Heart left ventricle (tissue), 16 donors: ENCODE data around the gene DPP10. TPM values are rescaled to one million over a fixed set of nuclear protein-coding genes. Genes with fewer than 3 reads are reported as not detected.

ENCODE experiments used
- ATAC-seq, 4 donors: fragments of 200-7000 bp; cut with Tn5 transposase; one replicate each; pipeline ENCODE4 v1.9.1; 2020 to 2022; ENCODE audit warnings: moderate library complexity in 4 of 4, mild to moderate bottlenecking in 3 of 4, moderate number of reproducible peaks in 1 of 4
- DNase-seq, 5 donors: peaks; one replicate each; pipeline ENCODE4 v3.0.0-alpha.2; 2020
- H3K27ac ChIP-seq, 12 donors: fragments of 200-600 bp; sonication (generic) in 4 of 12; one replicate each; pipeline versions ENCODE4 v1.5.0 to v1.8.0; 2016 to 2022; ENCODE audit warnings: mild to moderate bottlenecking in 2 of 12
- H3K27me3 ChIP-seq, 9 donors: fragments of 200-600 bp; sonication (generic) in 2 of 9; one replicate each; pipeline versions ENCODE4 v1.5.1 to v1.8.0; 2016 to 2022; ENCODE audit warnings: mild to moderate bottlenecking in 3 of 9
- H3K36me3 ChIP-seq, 9 donors: fragments of 200-600 bp; sonication (generic) in 2 of 9; one replicate each; pipeline versions ENCODE4 v1.5.0 to v1.8.0; 2018 to 2022; ENCODE audit warnings: mild to moderate bottlenecking in 2 of 9
- H3K4me1 ChIP-seq, 12 donors: fragments of 200-600 bp; sonication (generic) in 4 of 12; one replicate each; pipeline versions ENCODE4 v1.5.0 to v1.8.0; 2016 to 2022; ENCODE audit warnings: mild to moderate bottlenecking in 3 of 12
- H3K4me3 ChIP-seq, 12 donors: fragments of 200-600 bp; sonication (generic) in 4 of 12; one replicate each; pipeline versions ENCODE4 v1.5.0 to v1.8.0; 2017 to 2022; ENCODE audit warnings: mild to moderate bottlenecking in 9 of 12, moderate library complexity in 4 of 12
- H3K9me3 ChIP-seq, 12 donors: fragments of 200-600 bp; sonication (generic) in 4 of 12; one replicate each; pipeline versions ENCODE4 v1.5.0 to v1.8.0; 2016 to 2022; ENCODE audit warnings: mild to moderate bottlenecking in 1 of 12
- POLR2A ChIP-seq, 2 donors: fragments of 450-650 bp; IDR thresholded peaks; one replicate each; pipeline ENCODE4 v1.6.1; 2017; ENCODE audit warnings: antibody characterized with exemption in 2 of 2, mild to moderate bottlenecking in 2 of 2, moderate library complexity in 2 of 2
- WGBS, 4 donors: extraction: QIAGEN DNeasy Blood & Tissue Kit in 2 of 4; methylation state at CpG; one replicate each; pipeline versions ENCODE4 v1.1.5 to v1.1.7; 2013 to 2018; 5-methylcytosine and 5-hydroxymethylcytosine counted together
- intact Hi-C, 10 donors: fragments of 100-400 bp; cut with DNase I; formaldehyde crosslinking; loops; one replicate each; pipeline versions ENCODE4 v1.11.1 to v1.14.2; 2022
- polyA plus RNA-seq, 2 donors: library from polyadenylated mRNA; stranded (reverse); fragments of 200-250 nt; gene quantifications; one replicate each; pipeline ENCODE4 v1.2.3, GENCODE V29; 2013
- total RNA-seq, 9 donors: library from RNA; depleted of rRNA in 2 of 9; stranded (reverse); fragments of >200 nt in 2 of 9; fragmentation: NEBNext Ultra II Directional in 3 of 9; extraction: Animal tissue kit (Norgen Biotek cat#: 25700) in 3 of 9; gene quantifications; one replicate each; pipeline versions ENCODE4 v1.1.0 to v1.2.4, GENCODE V29; 2016 to 2023
- TF ChIP-seq, protein P1 (sequence below), 12 donors: fragments of 200-600 bp; sonication (generic) in 4 of 12; IDR thresholded peaks; one replicate each; pipeline versions ENCODE4 v1.5.0 to v1.8.0; 2018 to 2022; ENCODE audit warnings: antibody characterized with exemption in 12 of 12, mild to moderate bottlenecking in 5 of 12
- donor health status: ischemic (EF 13 %, LVEDD 7.1; RV severe dilation, severe dysfunction).
- donor health status: healthy with polysubstance abuse.
- donor health status: DM: no; HTN: yes; CAD: no.
- donor health status: DM: no; HTN: no; CAD: no.
- donor health status: ischemic (EF 25% LVEDD 6.9; RV normal size, moderate dysfunction).
- donor health status: ischemic (EF 25% LVEDD 5.7; RV mildly dilated, moderate dysfunction).
- donor health status: healthy.
- donor health status: DM: yes; HTN: yes; CAD: no.
- donor health status: ischemic (EF 35%, LVEDD 5.7; RV mildly dilated, moderate dysfunction).
- donor health status: nonischemic (EF 11% LVEDD 7.7; RV severe dilation, severe dysfunction).
- donor health status: DM: yes; HTN: yes; CAD: no.
- donor health status: PGD.
- donor health status: ischemic (EF 29% LVEDD 5.4; RV normal size, mild dysfunction).
- donor health status: nonischemic (EF 23%, LVEDD 6.1; RV moderate dilation, normal function).

Gene DPP10
- total and polyA plus RNA-seq, 11 donors = 0.88 TPM; not detected in 10

DNA sequence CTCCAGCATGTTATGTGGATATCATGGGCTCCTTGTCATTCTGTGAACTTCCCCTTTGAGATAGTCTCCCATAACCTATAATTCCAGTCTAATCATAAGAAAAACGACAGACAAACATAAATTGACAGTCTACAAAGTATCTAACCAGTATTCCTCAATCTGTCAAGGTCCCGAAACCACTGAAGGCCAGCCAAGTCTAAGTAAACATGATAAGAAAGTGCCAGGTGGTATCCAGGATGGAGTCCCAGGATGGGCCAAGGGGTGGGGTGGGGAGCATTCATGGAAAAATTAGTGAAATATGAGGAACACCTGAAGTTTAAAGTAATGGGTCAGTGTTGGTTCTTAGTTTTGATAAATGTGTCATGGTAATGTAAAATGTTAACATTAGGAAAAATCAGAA, 355.5 kb downstream of the DPP10 start:
- TF ChIP-seq, protein P1, sequence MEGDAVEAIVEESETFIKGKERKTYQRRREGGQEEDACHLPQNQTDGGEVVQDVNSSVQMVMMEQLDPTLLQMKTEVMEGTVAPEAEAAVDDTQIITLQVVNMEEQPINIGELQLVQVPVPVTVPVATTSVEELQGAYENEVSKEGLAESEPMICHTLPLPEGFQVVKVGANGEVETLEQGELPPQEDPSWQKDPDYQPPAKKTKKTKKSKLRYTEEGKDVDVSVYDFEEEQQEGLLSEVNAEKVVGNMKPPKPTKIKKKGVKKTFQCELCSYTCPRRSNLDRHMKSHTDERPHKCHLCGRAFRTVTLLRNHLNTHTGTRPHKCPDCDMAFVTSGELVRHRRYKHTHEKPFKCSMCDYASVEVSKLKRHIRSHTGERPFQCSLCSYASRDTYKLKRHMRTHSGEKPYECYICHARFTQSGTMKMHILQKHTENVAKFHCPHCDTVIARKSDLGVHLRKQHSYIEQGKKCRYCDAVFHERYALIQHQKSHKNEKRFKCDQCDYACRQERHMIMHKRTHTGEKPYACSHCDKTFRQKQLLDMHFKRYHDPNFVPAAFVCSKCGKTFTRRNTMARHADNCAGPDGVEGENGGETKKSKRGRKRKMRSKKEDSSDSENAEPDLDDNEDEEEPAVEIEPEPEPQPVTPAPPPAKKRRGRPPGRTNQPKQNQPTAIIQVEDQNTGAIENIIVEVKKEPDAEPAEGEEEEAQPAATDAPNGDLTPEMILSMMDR (IDR thresholded peaks at IDR 0.05) = no peak
- TF ChIP-seq POLR2A (IDR thresholded peaks at IDR 0.05) = no peak
- no peak overlapping the region for H3K4me3 ChIP-seq
- no peak for ATAC-seq
- 48 to 62% (median 55%) methylated on average over 2 of the region's 2 CpGs for WGBS, 4 donors
- no peak for DNase-seq
- no peaks in the 10 kb centered on the region for H3K9me3 ChIP-seq
- H3K36me3 ChIP-seq = no peaks in the 10 kb centered on the region
- H3K4me1 ChIP-seq = no peaks in the 10 kb centered on the region
- H3K27me3 ChIP-seq = peaks cover 0 to 3% (median 0%) of the 10 kb centered on the region in 9 donors
- no peak overlapping the region for H3K27ac ChIP-seq
- intact Hi-C loops = no loop called here

DNA sequence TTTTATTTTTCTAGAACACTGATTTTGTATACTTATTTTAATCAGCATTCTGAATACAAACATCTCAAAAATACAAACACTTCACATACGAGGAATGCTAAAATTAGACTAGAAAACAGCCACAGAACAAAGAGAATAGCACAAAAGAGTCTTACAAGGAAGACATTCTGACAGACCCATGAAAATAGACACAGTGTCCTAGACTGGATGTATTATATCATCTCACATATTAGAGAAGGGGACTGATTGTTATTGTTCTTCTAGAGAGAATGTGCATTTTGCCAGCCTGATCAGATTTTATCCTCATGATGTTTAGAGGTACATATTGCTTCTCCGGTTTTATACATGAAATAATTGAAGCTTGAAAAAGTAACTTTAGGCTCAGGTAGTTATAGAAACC, 357.9 kb downstream of the DPP10 start:
- peaks cover 0 to 3% (median 0%) of the 10 kb centered on the region in 9 donors for H3K27me3 ChIP-seq
- TF ChIP-seq, protein P1 (IDR thresholded peaks at IDR 0.05) = no peak
- no peak for TF ChIP-seq POLR2A (IDR thresholded peaks at IDR 0.05)
- H3K4me1 ChIP-seq = no peaks in the 10 kb centered on the region
- ATAC-seq (no peak), DNase-seq (no peak)
- no peak overlapping the region for H3K4me3 ChIP-seq
- 73 to 82% (median 78%) methylated on average over 2 of the region's 2 CpGs for WGBS, 4 donors
- intact Hi-C loops = no loop called here
- no peak overlapping the region for H3K27ac ChIP-seq
- no peaks in the 10 kb centered on the region for H3K9me3 ChIP-seq
- no peaks in the 10 kb centered on the region for H3K36me3 ChIP-seq

DNA sequence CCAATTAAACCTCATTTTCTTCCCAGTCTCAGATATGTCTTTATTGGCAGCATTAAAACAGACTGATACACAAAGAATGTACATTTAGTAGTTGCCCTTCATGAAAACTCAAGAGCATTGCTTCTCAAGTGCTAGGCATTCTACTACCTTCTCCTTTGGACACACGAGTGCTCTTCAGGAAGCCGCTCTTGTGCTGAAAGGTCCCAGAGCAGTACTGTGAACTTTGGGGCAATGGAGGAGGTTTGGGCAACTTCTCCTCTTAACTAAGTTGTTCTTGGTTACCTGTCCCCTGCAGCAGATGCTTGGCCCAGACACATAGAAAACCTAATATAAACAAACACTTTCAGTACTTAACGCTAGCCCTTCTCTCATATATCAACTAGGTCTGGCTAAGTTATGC, 362.8 kb downstream of the DPP10 start:
- intact Hi-C loops = no loop called here
- WGBS, 4 donors = 83 to 91% (median 85%) methylated on average over 3 of the region's 3 CpGs
- no peak for ATAC-seq

DNA sequence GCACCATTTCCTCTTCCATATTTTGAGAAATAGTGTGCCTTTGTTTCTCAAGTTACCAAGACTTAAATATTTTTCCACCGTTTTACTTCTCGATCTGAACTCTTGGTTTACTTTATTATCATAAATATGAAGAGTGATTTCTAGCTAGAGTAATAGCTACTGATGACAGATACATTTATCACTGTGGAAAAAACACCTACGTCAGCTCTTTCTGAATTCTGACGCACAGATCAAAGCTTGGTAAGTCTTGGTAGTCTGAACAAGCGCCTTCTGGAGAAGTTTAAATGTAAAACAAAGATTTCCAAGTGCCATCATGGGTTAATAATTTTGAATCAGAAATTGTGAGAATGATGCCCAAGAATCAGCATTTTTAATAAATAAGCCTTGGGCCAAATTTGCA, 367.7 kb downstream of the DPP10 start:
- intact Hi-C loops = no loop called here
- no peaks in the 10 kb centered on the region for H3K9me3 ChIP-seq
- H3K36me3 ChIP-seq = no peaks in the 10 kb centered on the region
- DNase-seq (no peak), ATAC-seq (no peak)
- 79 to 86% (median 81%) methylated on average over 5 of the region's 5 CpGs for WGBS, 4 donors
- no peak overlapping the region for H3K27ac ChIP-seq
- no peak for TF ChIP-seq POLR2A (IDR thresholded peaks at IDR 0.05)
- TF ChIP-seq, protein P1 (IDR thresholded peaks at IDR 0.05) = no peak
- H3K27me3 ChIP-seq = no peaks in the 10 kb centered on the region
- no peak overlapping the region for H3K4me3 ChIP-seq
- no peaks in the 10 kb centered on the region for H3K4me1 ChIP-seq

More for the DNA sequence above, 362.8 kb downstream of the DPP10 start:
- Histone ChIP-seq H3K9me3 (no peaks in the 10 kb centered on the region), H3K36me3 (no peaks in the 10 kb centered on the region), H3K4me3 (no peak overlapping the region), H3K27me3 (no peaks in the 10 kb centered on the region), H3K27ac (no peak overlapping the region), H3K4me1 (no peaks in the 10 kb centered on the region)
- no peak for DNase-seq
- no peak for TF ChIP-seq POLR2A (IDR thresholded peaks at IDR 0.05)

DNA sequence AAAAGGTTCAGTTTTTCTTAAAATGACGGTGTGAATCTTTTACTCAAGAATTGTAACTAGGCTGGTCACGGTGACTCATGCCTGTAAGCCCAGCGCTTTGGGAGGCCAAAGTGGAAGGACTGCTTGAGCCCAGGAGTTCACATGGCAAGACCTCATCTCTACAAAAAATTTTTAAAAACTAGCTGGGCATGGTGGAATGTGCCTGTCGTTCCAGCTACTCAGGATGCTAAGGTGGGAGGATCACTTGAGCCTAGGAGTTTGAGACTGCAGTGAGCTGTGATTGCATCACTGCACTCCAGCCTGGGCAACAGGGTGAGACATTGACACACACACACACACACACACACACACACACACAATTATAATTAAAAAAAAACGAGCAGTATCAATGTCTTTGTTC, 369.8 kb downstream of the DPP10 start:
- intact Hi-C loops = no loop called here
- Histone ChIP-seq H3K36me3 (no peaks in the 10 kb centered on the region), H3K27me3 (no peaks in the 10 kb centered on the region), H3K4me1 (no peaks in the 10 kb centered on the region), H3K4me3 (no peak overlapping the region), H3K27ac (no peak overlapping the region), H3K9me3 (no peaks in the 10 kb centered on the region)
- ATAC-seq (no peak), DNase-seq (no peak)
- 73 to 78% (median 74%) methylated on average over 5 of the region's 5 CpGs for WGBS, 4 donors
- TF ChIP-seq, protein P1 (IDR thresholded peaks at IDR 0.05) = no peak
- TF ChIP-seq POLR2A (IDR thresholded peaks at IDR 0.05) = no peak
